HepG2 (cell line): ENCODE data around the gene CAMTA2. TPM values are rescaled to one million over a fixed set of nuclear protein-coding genes. Genes with fewer than 3 reads are reported as not detected.

Experiments used
- CCAR2 ChIP-seq: fragments of 200-400 bp; formaldehyde crosslinking; optimal IDR thresholded peaks from 2 replicates; pipeline ENCODE3; 2018; ENCODE audit warnings: low read depth, mild to moderate bottlenecking, low read length, moderate library complexity
- HNRNPH1 ChIP-seq: fragments of 200-400 bp; formaldehyde crosslinking; optimal IDR thresholded peaks from 2 replicates; pipeline ENCODE3; 2017; ENCODE audit warnings: mild to moderate bottlenecking, low read depth, low read length
- MXI1 ChIP-seq: IDR thresholded peaks from 3 replicates; pipeline ENCODE4 v1.6.1; 2012; ENCODE audit warnings: low read depth, low read length, inconsistent platforms, borderline replicate concordance
- NCOA5 ChIP-seq: sonication (generic); formaldehyde crosslinking; IDR thresholded peaks from 2 replicates; pipeline ENCODE4 v1.4.0; 2020; ENCODE audit warnings: missing genetic modification reagents
- NFRKB ChIP-seq: fragments of 450-650 bp; IDR thresholded peaks from 2 replicates; pipeline ENCODE4 v1.6.1; 2017
- POLR2AphosphoS2 ChIP-seq: IDR thresholded peaks from 2 replicates; pipeline ENCODE4 v1.6.1; 2011; ENCODE audit warnings: low read depth, low read length, improper control_type of control experiment
- RXRA ChIP-seq: sonication (generic); formaldehyde crosslinking; IDR thresholded peaks from 2 replicates; pipeline ENCODE4 v1.5.1; 2020; ENCODE audit warnings: missing genetic modification reagents
- SMAD3 ChIP-seq: sonication (generic); formaldehyde crosslinking; IDR thresholded peaks from 2 replicates; pipeline ENCODE4 v1.4.0; 2020; ENCODE audit warnings: missing genetic modification reagents
- TBL1XR1 ChIP-seq: fragments of 150-350 bp; IDR thresholded peaks from 2 replicates; pipeline ENCODE4 v1.6.1; 2014; ENCODE audit warnings: borderline replicate concordance, low read length; ENCODE audit not compliant: partially characterized antibody
- ZMYM3 ChIP-seq: sonication (generic); formaldehyde crosslinking; IDR thresholded peaks from 2 replicates; pipeline ENCODE4 v1.5.1; 2020; ENCODE audit warnings: mild to moderate bottlenecking, missing genetic modification reagents
- ZNF17 ChIP-seq: sonication (generic); formaldehyde crosslinking; IDR thresholded peaks from 2 replicates; pipeline ENCODE4 v1.5.0; 2020; ENCODE audit warnings: mild to moderate bottlenecking, missing genetic modification reagents
- ZNF3 ChIP-seq: IDR thresholded peaks from 2 replicates; pipeline ENCODE4 v1.7.0; 2017; ENCODE audit warnings: inconsistent platforms
- ZNF326 ChIP-seq: sonication (generic); formaldehyde crosslinking; IDR thresholded peaks from 2 replicates; pipeline ENCODE4 v1.4.0; 2020; ENCODE audit warnings: missing genetic modification reagents, borderline replicate concordance
- ZNF577 ChIP-seq: sonication (generic); formaldehyde crosslinking; IDR thresholded peaks from 2 replicates; pipeline ENCODE4 v1.4.0; 2020; ENCODE audit warnings: mild to moderate bottlenecking, low read depth, missing genetic modification reagents, borderline replicate concordance
- ZNF605 ChIP-seq: sonication (generic); formaldehyde crosslinking; IDR thresholded peaks from 2 replicates; pipeline ENCODE4 v1.8.0; 2022; ENCODE audit warnings: mild to moderate bottlenecking, missing genetic modification reagents
- ZNF737 ChIP-seq: sonication (generic); formaldehyde crosslinking; IDR thresholded peaks from 2 replicates; pipeline ENCODE4 v1.5.0; 2020; ENCODE audit warnings: missing genetic modification reagents, mild to moderate bottlenecking, borderline replicate concordance
- ZNF761 ChIP-seq: sonication (generic); formaldehyde crosslinking; conservative IDR thresholded peaks from 2 replicates; pipeline ENCODE4 v1.4.0; 2020; ENCODE audit warnings: mild to moderate bottlenecking, missing genetic modification reagents
- ZNF782 ChIP-seq: sonication (generic); formaldehyde crosslinking; IDR thresholded peaks from 2 replicates; pipeline ENCODE4 v1.4.0; 2020; ENCODE audit warnings: missing genetic modification reagents, mild to moderate bottlenecking, borderline replicate concordance
- ZSCAN9 ChIP-seq: IDR thresholded peaks from 2 replicates; pipeline ENCODE4 v1.6.1; 2016; ENCODE audit warnings: borderline replicate concordance
- polyA plus RNA-seq, 8 experiments: library from polyadenylated mRNA; depleted of rRNA in 3 of 8; stranded (reverse) in 7 of 8; unstranded in 1 of 8; fragments of >200 nt; fragmentation: Illumina TruSeq in 4 of 8; extraction: Trizol in 4 of 8; gene quantifications; 2 replicates each; pipeline versions ENCODE4 v1.2.1 to v1.2.3, GENCODE V29; 2011 to 2016; ENCODE audit warnings: low read depth in 4 of 8, missing spikeins in 1 of 8, mixed read lengths in 1 of 8; ENCODE audit not compliant: insufficient read depth in 1 of 8
- total RNA-seq, 5 experiments: library from RNA; depleted of rRNA; stranded (reverse); fragments of >200 nt; fragmentation: Illumina TruSeq; extraction: Trizol; gene quantifications; 2 replicates each; pipeline ENCODE4 v1.2.3, GENCODE V29; 2016; ENCODE audit warnings: low read depth in 1 of 5
- TF ChIP-seq, protein P1 (sequence below): sonication (generic); formaldehyde crosslinking; IDR thresholded peaks from 2 replicates; pipeline ENCODE4 v1.4.0; 2020; ENCODE audit warnings: missing genetic modification reagents, mild to moderate bottlenecking, borderline replicate concordance
- TF ChIP-seq, protein P2 (sequence below): sonication (generic); formaldehyde crosslinking; IDR thresholded peaks from 2 replicates; pipeline ENCODE4 v1.8.0; 2022; ENCODE audit warnings: missing genetic modification reagents, mild to moderate bottlenecking, inconsistent platforms, borderline replicate concordance
- TF ChIP-seq, protein P3 (sequence below): sonication (generic); formaldehyde crosslinking; conservative IDR thresholded peaks from 2 replicates; pipeline ENCODE4 v1.8.1; 2023; ENCODE audit warnings: missing genetic modification reagents
- TF ChIP-seq, protein P4 (sequence below): sonication (generic); formaldehyde crosslinking; IDR thresholded peaks from 2 replicates; pipeline ENCODE4 v1.8.0; 2023; ENCODE audit warnings: mild to moderate bottlenecking, missing genetic modification reagents
- TF ChIP-seq, protein P5 (sequence below): sonication (generic); formaldehyde crosslinking; IDR thresholded peaks from 2 replicates; pipeline ENCODE4 v1.4.0; 2020; ENCODE audit warnings: missing genetic modification reagents

Gene CAMTA2
- total and polyA plus RNA-seq, 2 of the 13 experiments (the other 11 are each of a cell fraction or from before 2014, with no cell fraction given): 4.1 to 7.1 TPM

DNA sequence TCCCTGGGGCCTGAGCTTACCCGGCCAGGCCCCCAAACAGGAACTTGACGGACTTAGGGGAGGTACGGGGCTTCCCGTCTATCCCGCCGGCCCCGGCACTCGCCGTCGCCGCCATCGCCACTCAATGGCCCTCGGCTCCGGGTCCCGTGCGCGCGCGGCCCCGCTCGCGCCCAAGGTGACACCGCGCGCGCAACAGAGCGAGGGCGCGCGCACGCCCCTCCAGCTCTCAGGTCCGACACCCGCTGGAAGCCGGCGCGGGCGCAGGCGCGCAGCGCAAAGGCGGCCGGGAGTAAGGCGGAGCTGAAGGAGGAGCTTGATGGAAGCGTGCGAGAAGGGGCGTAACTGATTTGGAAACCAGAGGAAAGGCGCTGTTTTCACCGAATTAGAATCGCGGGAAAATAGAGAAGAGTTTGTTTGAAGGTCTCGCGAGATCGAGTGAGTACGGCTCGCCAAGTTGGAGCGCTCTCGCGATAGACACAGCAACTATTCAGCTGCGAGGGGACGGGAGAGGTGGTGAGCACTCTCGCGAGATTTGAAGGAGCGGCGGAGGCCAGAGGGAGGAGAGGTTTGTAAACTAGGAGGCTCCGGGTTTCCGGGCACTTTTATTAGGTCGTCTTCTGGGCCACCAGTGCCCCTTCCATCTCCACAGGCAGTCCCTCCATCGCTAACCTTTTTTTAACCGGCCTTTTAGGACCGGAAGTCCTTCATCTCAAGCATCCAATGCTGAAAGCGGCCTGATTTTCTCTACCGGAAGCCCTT lies 47.5 kb downstream of the CAMTA2 start, which contains the start of the genes RNF167 and SLC25A11 (continued):
- TF ChIP-seq, protein P1, sequence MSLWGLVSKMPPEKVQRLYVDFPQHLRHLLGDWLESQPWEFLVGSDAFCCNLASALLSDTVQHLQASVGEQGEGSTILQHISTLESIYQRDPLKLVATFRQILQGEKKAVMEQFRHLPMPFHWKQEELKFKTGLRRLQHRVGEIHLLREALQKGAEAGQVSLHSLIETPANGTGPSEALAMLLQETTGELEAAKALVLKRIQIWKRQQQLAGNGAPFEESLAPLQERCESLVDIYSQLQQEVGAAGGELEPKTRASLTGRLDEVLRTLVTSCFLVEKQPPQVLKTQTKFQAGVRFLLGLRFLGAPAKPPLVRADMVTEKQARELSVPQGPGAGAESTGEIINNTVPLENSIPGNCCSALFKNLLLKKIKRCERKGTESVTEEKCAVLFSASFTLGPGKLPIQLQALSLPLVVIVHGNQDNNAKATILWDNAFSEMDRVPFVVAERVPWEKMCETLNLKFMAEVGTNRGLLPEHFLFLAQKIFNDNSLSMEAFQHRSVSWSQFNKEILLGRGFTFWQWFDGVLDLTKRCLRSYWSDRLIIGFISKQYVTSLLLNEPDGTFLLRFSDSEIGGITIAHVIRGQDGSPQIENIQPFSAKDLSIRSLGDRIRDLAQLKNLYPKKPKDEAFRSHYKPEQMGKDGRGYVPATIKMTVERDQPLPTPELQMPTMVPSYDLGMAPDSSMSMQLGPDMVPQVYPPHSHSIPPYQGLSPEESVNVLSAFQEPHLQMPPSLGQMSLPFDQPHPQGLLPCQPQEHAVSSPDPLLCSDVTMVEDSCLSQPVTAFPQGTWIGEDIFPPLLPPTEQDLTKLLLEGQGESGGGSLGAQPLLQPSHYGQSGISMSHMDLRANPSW (CRISPR knock-in tag): peak; percentile 52; the same call in 1 of the 2 replicates
- TF ChIP-seq SMAD3 (no peak), POLR2AphosphoS2 (no peak), ZSCAN9 (CRISPR knock-in tag) (no peak), ZNF605 (no peak), HNRNPH1 (no peak), RXRA (CRISPR knock-in tag) (no peak), ZNF3 (no peak; the same call in 1 of the 2 replicates), ZNF577 (CRISPR knock-in tag) (no peak), ZMYM3 (no peak), MXI1 (peak; percentile 86; the same call in 2 of the 3 replicates), ZNF326 (CRISPR knock-in tag) (no peak), ZNF737 (no peak), NCOA5 (CRISPR knock-in tag) (no peak), CCAR2 (no peak), ZNF17 (CRISPR knock-in tag) (no peak), ZNF782 (CRISPR knock-in tag) (no peak), ZNF761 (CRISPR knock-in tag) (no peak), NFRKB (no peak), TBL1XR1 (peak; percentile 10)
- TF ChIP-seq, protein P2, sequence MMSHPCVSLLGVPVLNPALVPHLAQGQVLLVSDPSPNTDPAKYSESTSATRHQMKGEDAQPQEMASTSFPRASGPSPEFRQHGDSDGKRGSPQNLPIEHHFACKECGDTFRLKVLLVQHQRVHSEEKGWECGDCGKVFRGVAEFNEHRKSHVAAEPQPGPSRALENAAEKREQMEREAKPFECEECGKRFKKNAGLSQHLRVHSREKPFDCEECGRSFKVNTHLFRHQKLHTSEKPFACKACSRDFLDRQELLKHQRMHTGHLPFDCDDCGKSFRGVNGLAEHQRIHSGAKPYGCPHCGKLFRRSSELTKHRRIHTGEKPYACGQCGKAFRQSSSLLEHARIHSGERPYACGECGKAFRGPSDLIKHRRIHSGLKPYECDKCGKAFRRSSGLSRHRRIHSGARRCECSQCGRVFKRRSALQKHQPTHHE: 0 out of 2 replicates have a peak, but pooled peaks have one; percentile 24
- TF ChIP-seq, protein P3, sequence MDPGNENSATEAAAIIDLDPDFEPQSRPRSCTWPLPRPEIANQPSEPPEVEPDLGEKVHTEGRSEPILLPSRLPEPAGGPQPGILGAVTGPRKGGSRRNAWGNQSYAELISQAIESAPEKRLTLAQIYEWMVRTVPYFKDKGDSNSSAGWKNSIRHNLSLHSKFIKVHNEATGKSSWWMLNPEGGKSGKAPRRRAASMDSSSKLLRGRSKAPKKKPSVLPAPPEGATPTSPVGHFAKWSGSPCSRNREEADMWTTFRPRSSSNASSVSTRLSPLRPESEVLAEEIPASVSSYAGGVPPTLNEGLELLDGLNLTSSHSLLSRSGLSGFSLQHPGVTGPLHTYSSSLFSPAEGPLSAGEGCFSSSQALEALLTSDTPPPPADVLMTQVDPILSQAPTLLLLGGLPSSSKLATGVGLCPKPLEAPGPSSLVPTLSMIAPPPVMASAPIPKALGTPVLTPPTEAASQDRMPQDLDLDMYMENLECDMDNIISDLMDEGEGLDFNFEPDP (CRISPR knock-in tag): no peak
- TF ChIP-seq, protein P4, sequence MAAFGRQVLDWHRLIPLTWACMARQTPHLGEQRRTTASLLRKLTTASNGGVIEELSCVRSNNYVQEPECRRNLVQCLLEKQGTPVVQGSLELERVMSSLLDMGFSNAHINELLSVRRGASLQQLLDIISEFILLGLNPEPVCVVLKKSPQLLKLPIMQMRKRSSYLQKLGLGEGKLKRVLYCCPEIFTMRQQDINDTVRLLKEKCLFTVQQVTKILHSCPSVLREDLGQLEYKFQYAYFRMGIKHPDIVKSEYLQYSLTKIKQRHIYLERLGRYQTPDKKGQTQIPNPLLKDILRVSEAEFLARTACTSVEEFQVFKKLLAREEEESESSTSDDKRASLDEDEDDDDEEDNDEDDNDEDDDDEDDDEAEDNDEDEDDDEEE (CRISPR knock-in tag): no peak
- TF ChIP-seq, protein P5, sequence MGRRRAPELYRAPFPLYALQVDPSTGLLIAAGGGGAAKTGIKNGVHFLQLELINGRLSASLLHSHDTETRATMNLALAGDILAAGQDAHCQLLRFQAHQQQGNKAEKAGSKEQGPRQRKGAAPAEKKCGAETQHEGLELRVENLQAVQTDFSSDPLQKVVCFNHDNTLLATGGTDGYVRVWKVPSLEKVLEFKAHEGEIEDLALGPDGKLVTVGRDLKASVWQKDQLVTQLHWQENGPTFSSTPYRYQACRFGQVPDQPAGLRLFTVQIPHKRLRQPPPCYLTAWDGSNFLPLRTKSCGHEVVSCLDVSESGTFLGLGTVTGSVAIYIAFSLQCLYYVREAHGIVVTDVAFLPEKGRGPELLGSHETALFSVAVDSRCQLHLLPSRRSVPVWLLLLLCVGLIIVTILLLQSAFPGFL (CRISPR knock-in tag): no peak
